K562 (cell line): Measurements from ENCODE around the gene FGGY. TPM values are rescaled to one million over a fixed set of nuclear protein-coding genes. Genes with fewer than 3 reads are reported as not detected.

Source experiments
- ATAC-seq: fragments of 200-7000 bp; cut with Tn5 transposase; 3 replicates; pipeline ENCODE4 v1.9.1; 2020; ENCODE audit warnings: moderate library complexity
- BruUV-seq: library from RNA; stranded (reverse); fragments of 400-500 nt; replicated peaks from 2 replicates; lab custom pipeline; 2021; lab: Mats Ljungman, UMichigan
- CTCF ChIA-PET: fragments of 300-600 bp; formaldehyde crosslinking; extraction: SDS; loops from one replicate; lab custom pipeline; 2021; ENCODE audit warnings: low intra/inter-chr PET ratio; lab: Yijun Ruan, JAX
- POLR2A ChIA-PET: fragments of 300-600, 350-650 bp; sonication (Branson Sonifier 250); formaldehyde crosslinking; extraction: SDS; loops from one replicate; lab custom pipeline; 2021; ENCODE audit warnings: antibody characterized with exemption, inconsistent platforms; lab: Yijun Ruan, JAX
- DNase-seq, 4 experiments: peaks; one replicate each; pipeline versions ENCODE4 v3.0.0 to v3.0.0-alpha.2; 2011 to 2018; ENCODE audit warnings: low spot score in 3 of 4, mixed read lengths in 3 of 4; ENCODE audit errors: extremely low read depth in 1 of 4
- FAIRE-seq: peaks from 2 replicates; lab custom pipeline; 2011; peaks lifted over from hg19 to GRCh38; lab: Jason Lieb, UNC
- H2AFZ ChIP-seq: 2 replicates; pipeline ENCODE4 v1.6.0; 2011; ENCODE audit warnings: low read depth, low read length, control low read depth, inconsistent platforms
- H3K27ac ChIP-seq: fragments of 200-600 bp; 3 replicates; pipeline ENCODE4 v1.8.0; 2011; ENCODE audit warnings: low read depth, mild to moderate bottlenecking, control low read depth, inconsistent platforms, low read length, moderate library complexity, mixed read lengths; ENCODE audit errors: extremely low read depth
- H3K27me3 ChIP-seq, 2 experiments: fragments of 300-600 bp in 1 of 2; 2 replicates in 1 of 2; 3 replicates in 1 of 2; pipeline versions ENCODE4 v1.6.0 to v1.8.0; 2011; ENCODE audit warnings: inconsistent platforms in 2 of 2, low read length in 2 of 2, mild to moderate bottlenecking in 1 of 2, mixed read lengths in 1 of 2, moderate library complexity in 1 of 2; ENCODE audit not compliant: control insufficient read depth in 2 of 2, insufficient read depth in 2 of 2
- H3K36me3 ChIP-seq: fragments of 300-600 bp; 3 replicates; pipeline ENCODE4 v1.8.0; 2011; ENCODE audit warnings: mild to moderate bottlenecking, low read length, inconsistent platforms; ENCODE audit not compliant: control insufficient read depth, insufficient read depth
- H3K4me1 ChIP-seq, 2 experiments: fragments of 200-600 bp in 1 of 2; replicated peaks in 1 of 2; 2 replicates in 1 of 2; 3 replicates in 1 of 2; pipeline versions ENCODE4 v1.5.1 to v1.8.0; 2011; ENCODE audit warnings: inconsistent platforms in 2 of 2, low read length in 2 of 2, mild to moderate bottlenecking in 1 of 2, mixed read lengths in 1 of 2, moderate library complexity in 1 of 2; ENCODE audit not compliant: control insufficient read depth in 2 of 2, insufficient read depth in 2 of 2
- H3K4me2 ChIP-seq: 2 replicates; pipeline ENCODE4 v1.6.1; 2011; ENCODE audit warnings: low read length, control low read depth, inconsistent platforms, mixed read lengths; ENCODE audit not compliant: insufficient read depth
- H3K4me3 ChIP-seq: fragments of 200-600 bp; sonication (generic), shearing (Covaris generic); 2 replicates; pipeline ENCODE4 v1.5.1; 2016; ENCODE audit warnings: control low read depth, inconsistent platforms
- H3K79me2 ChIP-seq: fragments of 200-600 bp; 3 replicates; pipeline ENCODE4 v1.8.0; 2011; ENCODE audit warnings: low read length, inconsistent platforms; ENCODE audit not compliant: control insufficient read depth, insufficient read depth
- H3K9ac ChIP-seq, 2 experiments: 2 replicates each; pipeline versions ENCODE4 v1.6.0 to v1.6.1; 2011; ENCODE audit warnings: low read depth in 2 of 2, low read length in 2 of 2, control low read depth in 1 of 2, inconsistent platforms in 1 of 2, mild to moderate bottlenecking in 1 of 2, mixed read lengths in 1 of 2; ENCODE audit not compliant: insufficient read depth in 1 of 2
- H3K9me1 ChIP-seq: one replicate; pipeline ENCODE4 v1.6.0; 2011; ENCODE audit warnings: inconsistent platforms, mild to moderate bottlenecking, low read length, moderate library complexity; ENCODE audit not compliant: control insufficient read depth, insufficient read depth
- H3K9me3 ChIP-seq: replicated peaks from 2 replicates; pipeline ENCODE4 v1.5.1; 2011; ENCODE audit warnings: low read depth, low read length, inconsistent platforms; ENCODE audit not compliant: control insufficient read depth, insufficient read depth
- H4K20me1 ChIP-seq: replicated peaks from 2 replicates; pipeline ENCODE4 v1.6.1; 2011; ENCODE audit warnings: low read length, inconsistent platforms, mixed read lengths; ENCODE audit not compliant: control insufficient read depth, insufficient read depth
- CBFA2T3 ChIP-seq: fragments of 450-650 bp; IDR thresholded peaks from 2 replicates; pipeline ENCODE4 v1.6.1; 2017
- FOS ChIP-seq: IDR thresholded peaks from 3 replicates; pipeline ENCODE4 v1.6.1; 2011; ENCODE audit not compliant: insufficient read length; ENCODE audit errors: extremely low read depth
- FOXA3 ChIP-seq, 2 experiments: fragments of 450-650 bp in 1 of 2; sonication (generic) in 1 of 2; formaldehyde crosslinking; IDR thresholded peaks in 1 of 2; conservative IDR thresholded peaks in 1 of 2; 2 replicates each; pipeline versions ENCODE4 v1.4.0 to v1.8.0; 2020 to 2022; ENCODE audit warnings: mild to moderate bottlenecking in 2 of 2, missing genetic modification reagents in 1 of 2
- FOXK2 ChIP-seq, 2 experiments: fragments of 450-650 bp; IDR thresholded peaks in 1 of 2; conservative IDR thresholded peaks in 1 of 2; 2 replicates each; pipeline ENCODE4 v1.6.1; 2016; ENCODE audit warnings: low read depth in 2 of 2, mild to moderate bottlenecking in 1 of 2
- TAL1 ChIP-seq: fragments of 450-650 bp; IDR thresholded peaks from 2 replicates; pipeline ENCODE4 v1.6.1; 2016; ENCODE audit warnings: mild to moderate bottlenecking
- WGBS: fragments of 100-300 bp; shearing (Covaris generic); methylation state at CpG from one replicate; pipeline ENCODE4 v1.1.6; 2016; ENCODE audit warnings: low coverage, mixed read lengths; ENCODE audit not compliant: insufficient coverage; ENCODE audit errors: missing lambda C conversion rate; 5-methylcytosine and 5-hydroxymethylcytosine counted together
- in situ Hi-C: fragments of 300-500 bp; cut with MboI; formaldehyde crosslinking; loops from 4 replicates; pipeline ENCODE4 v1.15.0; 2018; ENCODE audit warnings: inconsistent platforms, mixed read lengths
- intact Hi-C: fragments of 100-400 bp; cut with micrococcal nuclease; formaldehyde crosslinking; loops from 2 replicates; pipeline ENCODE4 v1.14.2; 2022
- polyA plus RNA-seq, 8 experiments: library from polyadenylated mRNA; depleted of rRNA in 4 of 8; stranded (reverse) in 5 of 8; unstranded in 3 of 8; fragments of >200 nt; fragmentation: Nextera tagmentation in 2 of 8; fragmentation: Illumina TruSeq in 1 of 8; extraction: Ambion mirVana in 2 of 8; extraction: Trizol in 1 of 8; gene quantifications; 2 replicates each; pipeline versions ENCODE4 v1.2.1 to v1.2.3, GENCODE V29; 2011 to 2014; ENCODE audit warnings: inconsistent platforms in 1 of 8, missing spikeins in 1 of 8
- total RNA-seq, 7 experiments: library from RNA; depleted of rRNA in 6 of 7; stranded (reverse); fragments of >200 nt in 6 of 7; fragmentation: Illumina TruSeq in 2 of 7; extraction: Trizol in 2 of 7; gene quantifications; 2 replicates each; pipeline versions ENCODE4 v1.2.1 to v1.2.3, GENCODE V29; 2011 to 2021; ENCODE audit warnings: low replicate concordance in 1 of 7

The FGGY gene
- total and polyA plus RNA-seq, 9 of the 15 experiments (the other 6 are each of a cell fraction or from before 2014, with no cell fraction given): 9.7 to 19.2 (median 12.6) TPM

GRCh38 chr1:59345221-59345620, 48.3 kb downstream of the FGGY start:
- CTCF ChIA-PET: no interaction called here
- Histone ChIP-seq H3K9me1 (no peaks in the 10 kb centered on the region), H3K27ac (no peak overlapping the region), H3K27me3 (no peaks in the 10 kb centered on the region), H3K9ac (no peak overlapping the region), H2AFZ (no peak overlapping the region), H3K4me3 (no peak overlapping the region), H3K79me2 (no peaks in the 10 kb centered on the region), H3K9me3 (no peaks in the 10 kb centered on the region), H3K4me2 (no peak overlapping the region), H3K4me1 (no peaks in the 10 kb centered on the region), H4K20me1 (no peaks in the 10 kb centered on the region), H3K36me3 (no peaks in the 10 kb centered on the region)
- TF ChIP-seq CBFA2T3 (0 out of 2 replicates have a peak, but pooled peaks have one; percentile 4), FOXK2 (conservative IDR thresholded peaks at IDR 0.05 in 1 of 2, IDR thresholded peaks at IDR 0.05 in 1 of 2; ENCODE audit: low read depth in 2 of 2) (no peak)
- intact Hi-C loops: no loop called here
- 0% methylated on average over 1 of the region's 1 CpG for WGBS
- POLR2A ChIA-PET: interaction anchor here (0.6 kb wide), 1 partner anchor 29 kb away, joined by 3 read pairs; no protein-coding TSS in a partner anchor
- BruUV-seq: no TSS peak
- FAIRE-seq (no peak), DNase-seq (no peak), ATAC-seq (no peak)
- in situ Hi-C loops: no loop called here

GRCh38 chr1:59346429-59346828, 49.5 kb downstream of the FGGY start:
- ATAC-seq: no peak
- no peak for FAIRE-seq
- intact Hi-C loops: no loop called here
- Histone ChIP-seq H3K4me2 (no peak overlapping the region), H3K4me1 (no peaks in the 10 kb centered on the region), H3K9me3 (no peaks in the 10 kb centered on the region), H3K27ac (no peak overlapping the region), H3K79me2 (no peaks in the 10 kb centered on the region), H3K4me3 (no peak overlapping the region), H3K36me3 (no peaks in the 10 kb centered on the region), H2AFZ (no peak overlapping the region), H3K27me3 (no peaks in the 10 kb centered on the region), H3K9me1 (no peaks in the 10 kb centered on the region), H3K9ac (no peak overlapping the region), H4K20me1 (no peaks in the 10 kb centered on the region)
- no peak for TF ChIP-seq FOS
- peak; percentile 15; the same call in 1 of the 2 replicates for TF ChIP-seq TAL1
- peak in 1 of 2 experiments; percentile 59; a peak in 2 of 4 replicates for TF ChIP-seq FOXA3 (CRISPR knock-in tag; conservative IDR thresholded peaks at IDR 0.05 in 1 of 2, IDR thresholded peaks at IDR 0.05 in 1 of 2)
- POLR2A ChIA-PET: no interaction called here
- no peak for DNase-seq
- no TSS peak for BruUV-seq
- 9% methylated on average over 3 of the region's 3 CpGs for WGBS
- CTCF ChIA-PET: no interaction called here
- in situ Hi-C loops: no loop called here
